Hematopoietic multipotent progenitor cell (in vitro differentiated cells): ENCODE data around the gene SEPTIN5. TPM values are rescaled to one million over a fixed set of nuclear protein-coding genes. Genes with fewer than 3 reads are reported as not detected.

Source experiments
- DNase-seq, 3 donors: peaks; one replicate each; pipeline ENCODE4 v3.0.0-alpha.2; 2011 to 2015; ENCODE audit warnings: low read depth in 2 of 3, low spot score in 2 of 3
- total RNA-seq: library from RNA; depleted of rRNA; stranded (reverse); fragments of >200 nt; gene quantifications from one replicate; pipeline ENCODE4 v1.2.3, GENCODE V29; 2012

SEPTIN5 gene
- total RNA-seq, 1 donor, result 79.4 TPM

DNA sequence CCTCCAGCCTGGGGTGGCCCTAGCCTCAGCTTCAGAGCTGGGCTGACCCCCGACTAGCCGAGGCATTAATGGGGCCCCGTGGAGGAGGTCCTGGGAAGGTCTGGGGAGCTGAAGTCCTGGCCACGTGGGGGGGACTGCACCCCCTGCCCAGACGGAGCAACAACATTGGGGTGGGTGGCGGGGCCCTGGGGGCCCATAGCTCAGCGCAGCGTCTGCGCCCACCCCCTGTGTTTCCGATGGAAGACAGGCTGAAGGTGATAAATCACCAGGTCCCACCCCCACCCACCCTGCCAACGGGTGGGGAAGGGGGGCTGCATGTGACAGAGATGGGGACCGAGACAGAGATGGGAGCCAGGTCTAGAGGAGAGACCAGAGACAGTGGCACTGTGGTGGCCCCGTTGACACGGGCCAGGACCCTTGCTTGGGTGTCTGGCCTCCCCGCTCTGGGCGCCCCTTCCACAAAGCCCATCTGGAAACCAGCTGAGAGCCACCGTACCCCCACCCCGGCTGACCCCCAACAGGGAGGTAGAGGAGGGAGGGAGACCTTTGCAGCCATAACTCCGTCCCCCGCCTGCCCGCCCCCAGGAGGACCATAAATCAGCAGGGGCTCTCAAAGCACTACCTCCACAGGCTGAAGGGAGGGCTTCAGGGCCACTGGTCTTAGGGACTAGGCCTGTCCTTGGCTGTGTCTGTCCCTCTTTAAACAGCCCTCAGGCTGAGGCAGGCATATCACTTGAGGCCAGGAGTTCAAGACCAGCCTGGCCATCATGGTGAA lies 17.2 kb downstream of the SEPTIN5 start:
- no peak for DNase-seq

DNA sequence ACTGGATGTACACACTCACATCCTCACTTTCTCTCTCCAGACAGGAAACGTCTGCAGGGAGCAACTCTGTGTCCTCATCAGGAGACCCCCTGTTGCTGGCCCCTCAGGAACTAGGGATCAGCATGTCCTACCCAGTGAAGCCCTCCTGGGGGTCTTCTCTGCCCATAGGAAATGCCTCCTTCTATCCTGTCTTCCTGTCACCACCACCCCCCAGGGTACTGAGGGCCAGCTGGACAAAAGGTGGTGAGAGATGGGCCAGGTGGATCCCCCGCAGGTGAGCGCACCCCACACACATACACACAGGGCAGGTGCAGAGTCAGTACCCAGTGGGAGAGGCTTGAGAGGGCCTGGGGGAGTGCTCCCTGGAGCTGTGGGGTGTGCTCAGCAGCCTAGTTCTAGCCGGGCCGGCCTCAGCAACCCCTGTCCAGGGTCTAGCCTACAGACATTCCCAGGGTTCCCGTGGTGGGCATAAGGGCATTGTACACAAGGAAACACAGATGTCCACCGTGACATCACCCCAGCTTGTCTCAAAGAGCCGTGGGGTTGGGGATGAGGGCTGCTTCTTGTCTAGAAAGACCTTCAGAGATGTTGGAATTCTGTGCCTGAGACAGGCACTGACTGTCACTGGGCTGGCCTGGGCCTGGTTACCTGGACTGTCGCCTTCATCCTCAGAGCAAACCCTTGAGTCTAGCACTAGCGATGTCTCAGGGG lies 18.3 kb downstream of the SEPTIN5 start:
- DNase-seq, result no peak

DNA sequence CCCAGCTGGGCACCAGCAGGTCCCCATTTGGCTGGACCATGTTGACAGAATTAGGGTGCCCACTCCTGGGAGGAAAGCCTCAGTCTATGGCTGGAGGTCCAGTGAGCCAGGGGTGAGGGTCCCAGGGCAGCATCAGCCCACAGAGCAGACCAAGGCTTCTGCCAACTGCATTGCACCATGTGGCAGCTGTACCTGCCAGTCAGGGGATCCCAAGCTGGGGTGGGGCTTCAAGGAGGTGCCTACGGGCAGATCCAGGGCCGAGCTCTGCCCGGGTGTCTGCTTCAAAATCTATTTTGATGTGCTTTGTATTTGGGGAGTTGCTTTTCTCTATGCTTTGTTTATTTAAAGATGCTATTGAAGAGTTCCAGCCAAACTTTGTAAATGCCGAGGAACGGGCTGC lies 19.5 kb downstream of the SEPTIN5 start:
- DNase-seq, result no peak

DNA sequence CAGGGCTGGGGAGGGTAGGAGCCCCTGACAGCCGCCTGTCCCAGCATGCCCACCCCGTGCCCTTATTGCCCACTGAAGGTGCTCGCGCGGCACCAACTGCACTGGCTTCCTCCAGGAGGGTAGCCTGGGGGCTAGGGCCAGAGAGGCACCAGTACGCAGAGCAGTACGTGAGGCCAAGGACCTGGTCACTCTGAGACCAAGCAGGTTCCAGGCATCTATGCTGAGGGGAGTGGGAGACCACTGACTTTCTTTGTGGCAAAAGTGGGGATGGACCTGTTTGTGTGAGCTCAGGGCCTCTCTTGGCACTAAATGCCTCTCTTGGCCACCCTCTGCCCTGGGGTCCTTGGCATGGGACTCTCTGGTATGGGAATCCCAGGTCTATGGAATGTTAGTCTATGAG lies 19.9 kb downstream of the SEPTIN5 start:
- DNase-seq, result no peak

DNA sequence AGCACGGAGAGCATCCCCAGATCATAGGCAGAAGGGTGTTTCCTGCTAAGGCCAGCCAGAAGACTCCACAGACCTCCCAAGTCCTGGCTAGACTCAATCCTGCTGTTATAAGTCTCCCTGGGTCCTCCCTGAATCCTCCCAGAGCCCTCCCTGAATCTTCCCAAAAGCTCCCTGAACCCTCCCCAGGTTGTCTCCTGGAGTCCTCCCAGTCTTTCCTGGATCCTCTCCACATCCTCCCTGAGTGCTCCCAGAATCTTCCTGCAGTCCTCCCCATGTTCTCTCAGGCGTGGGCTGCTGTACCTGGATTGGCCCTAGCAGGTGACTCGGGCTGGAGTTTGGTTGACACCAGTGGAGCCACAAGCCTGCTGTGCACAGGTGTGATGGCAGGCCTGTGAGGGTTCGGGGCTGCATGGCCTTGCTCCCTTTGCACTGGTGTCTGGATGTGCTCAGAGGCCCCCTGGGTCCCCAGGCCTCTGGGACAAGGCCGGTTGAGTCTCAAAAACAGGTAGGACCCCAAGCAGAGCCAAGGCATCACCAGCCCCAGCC lies 20.6 kb downstream of the SEPTIN5 start:
- no peak for DNase-seq

DNA sequence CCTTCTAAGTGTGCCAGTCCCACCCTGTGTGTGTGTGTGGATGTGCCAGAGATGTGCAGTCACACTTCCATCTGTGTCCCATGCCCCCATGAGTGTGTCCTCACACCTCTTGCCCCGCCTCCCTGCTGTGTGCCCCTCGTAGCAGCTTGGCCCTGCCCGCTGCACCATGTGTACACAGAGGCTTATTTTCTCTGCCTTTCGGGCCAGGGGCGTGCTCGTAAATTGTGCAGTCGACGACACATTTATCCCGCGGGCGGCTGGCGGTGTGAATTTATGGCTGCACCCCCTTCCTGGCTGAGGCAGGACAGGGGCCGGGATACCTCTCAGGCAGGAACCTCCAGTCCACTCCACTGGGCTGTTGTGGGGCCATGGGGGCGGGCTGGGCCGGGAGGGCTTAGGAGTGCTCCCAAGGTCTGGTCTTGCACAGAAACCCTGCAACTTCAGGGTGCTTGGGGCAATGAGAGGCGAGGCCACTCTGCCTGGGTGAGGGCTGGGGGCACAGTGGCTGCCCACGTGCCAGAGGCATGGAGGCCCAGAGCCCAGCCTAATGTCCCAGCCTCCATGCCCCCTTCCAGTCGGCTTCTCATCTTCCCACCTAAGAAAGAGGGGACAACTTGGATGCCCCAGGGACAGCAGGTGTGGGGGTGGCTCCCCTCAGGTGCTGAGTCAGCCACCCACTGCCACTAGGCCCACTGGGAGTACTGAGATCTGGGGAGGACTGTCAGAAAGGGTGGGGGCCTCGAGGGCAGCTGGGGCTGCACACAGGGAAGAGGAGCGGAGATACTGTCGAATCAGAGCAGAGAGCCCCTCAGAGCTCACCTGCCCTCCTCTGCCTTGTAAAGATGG lies 21.6 kb downstream of the SEPTIN5 start:
- DNase-seq, result no peak

DNA sequence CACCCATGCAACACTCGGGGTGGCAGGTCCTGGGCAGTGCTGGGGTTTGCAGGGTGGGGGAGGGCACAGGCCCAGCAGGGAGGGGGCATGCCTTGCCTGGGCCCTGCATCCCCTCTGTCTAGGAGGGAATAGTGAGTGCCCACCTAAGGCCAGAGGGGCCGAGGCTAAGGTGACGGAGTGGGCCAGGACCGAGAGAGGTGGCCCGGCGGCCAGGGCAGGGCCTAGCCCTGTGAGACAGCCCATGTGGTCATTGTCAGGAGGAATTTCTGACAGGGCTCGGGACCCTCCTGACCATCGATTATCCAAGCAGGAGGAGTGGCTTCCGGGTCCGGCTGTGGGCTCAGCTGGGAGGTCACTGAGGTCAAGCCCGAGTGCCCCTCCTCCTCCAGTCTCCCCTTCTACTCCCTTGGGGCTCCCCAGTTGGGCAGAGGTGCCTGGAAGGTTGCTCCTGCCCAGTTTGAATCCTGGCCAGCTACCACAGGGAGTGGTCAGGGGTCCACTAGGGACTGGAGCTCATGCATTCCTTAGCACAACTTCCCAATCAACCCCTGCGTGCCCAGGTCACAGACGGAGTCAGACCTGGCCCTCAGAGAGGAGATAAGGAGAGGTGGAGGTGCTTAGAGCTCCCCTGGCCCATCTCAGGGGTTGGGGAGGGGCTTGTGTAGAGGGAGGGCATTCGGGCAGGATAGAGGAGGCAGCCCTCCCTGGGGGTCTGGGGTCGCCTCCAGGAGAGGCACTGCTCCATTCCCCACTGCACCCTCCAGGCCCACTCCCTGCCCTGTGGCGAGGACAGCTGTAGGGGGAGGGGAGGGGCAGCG lies 23.8 kb downstream of the SEPTIN5 start:
- no peak for DNase-seq

DNA sequence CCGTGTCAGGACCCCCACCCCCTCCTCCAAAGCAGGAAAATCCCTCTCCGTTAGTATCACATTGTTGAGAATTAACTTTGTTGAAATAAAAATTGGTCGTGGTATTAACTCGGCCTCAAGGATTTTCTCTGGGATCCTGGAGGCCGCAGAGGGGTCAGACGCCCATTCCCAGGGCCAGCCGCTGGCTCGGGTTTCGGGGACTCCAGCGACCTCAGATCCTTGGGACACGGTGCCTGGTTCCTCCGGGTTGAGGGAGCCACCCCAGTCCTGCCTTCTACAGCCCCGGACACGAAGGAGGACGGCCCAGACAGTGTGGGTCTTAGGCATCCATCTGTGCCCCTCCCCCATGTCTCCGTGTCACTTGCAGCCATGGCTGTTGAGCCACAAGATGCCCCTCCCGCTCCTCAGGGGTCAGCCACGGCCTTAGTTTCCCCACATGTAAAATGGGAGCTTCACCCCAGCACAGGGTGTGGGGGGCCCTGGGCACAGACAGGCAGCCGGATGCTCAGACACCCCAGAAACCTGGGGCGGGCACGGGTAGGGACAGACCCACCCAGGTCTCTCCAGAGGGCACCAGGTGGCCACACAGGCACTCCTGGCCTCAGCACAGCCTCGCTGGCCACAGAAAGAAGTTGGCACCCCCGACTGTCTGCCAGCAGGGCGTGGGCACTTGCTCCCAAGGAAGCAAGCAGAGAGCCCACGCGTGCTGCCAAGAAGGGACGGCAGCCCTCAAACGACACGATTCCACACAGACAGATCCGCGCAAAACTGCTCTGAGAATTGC lies 24.6 kb downstream of the SEPTIN5 start:
- no peak for DNase-seq

DNA sequence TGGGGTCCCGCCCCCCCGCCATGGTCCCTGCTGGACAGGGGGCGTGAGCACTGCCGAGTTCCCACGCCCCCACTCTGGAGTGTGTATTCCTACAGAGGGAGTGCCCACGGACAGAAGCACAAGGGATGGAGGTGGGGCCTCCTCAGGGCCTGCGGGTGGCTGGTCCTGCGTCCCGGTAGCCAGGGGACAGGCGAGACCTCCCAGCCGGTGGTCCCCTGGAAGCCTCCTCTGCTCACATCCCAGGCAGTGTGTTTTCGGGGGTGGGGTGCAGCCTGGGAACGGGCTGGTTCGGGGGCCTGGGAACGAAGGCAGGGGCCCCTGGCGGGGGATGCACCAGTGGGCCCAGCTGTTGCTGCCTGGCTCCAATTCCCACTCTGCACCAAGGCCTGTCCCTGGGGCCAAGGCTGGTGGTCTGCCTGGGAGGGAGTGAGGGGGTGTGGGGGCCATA lies 25.2 kb downstream of the SEPTIN5 start:
- no peak for DNase-seq

DNA sequence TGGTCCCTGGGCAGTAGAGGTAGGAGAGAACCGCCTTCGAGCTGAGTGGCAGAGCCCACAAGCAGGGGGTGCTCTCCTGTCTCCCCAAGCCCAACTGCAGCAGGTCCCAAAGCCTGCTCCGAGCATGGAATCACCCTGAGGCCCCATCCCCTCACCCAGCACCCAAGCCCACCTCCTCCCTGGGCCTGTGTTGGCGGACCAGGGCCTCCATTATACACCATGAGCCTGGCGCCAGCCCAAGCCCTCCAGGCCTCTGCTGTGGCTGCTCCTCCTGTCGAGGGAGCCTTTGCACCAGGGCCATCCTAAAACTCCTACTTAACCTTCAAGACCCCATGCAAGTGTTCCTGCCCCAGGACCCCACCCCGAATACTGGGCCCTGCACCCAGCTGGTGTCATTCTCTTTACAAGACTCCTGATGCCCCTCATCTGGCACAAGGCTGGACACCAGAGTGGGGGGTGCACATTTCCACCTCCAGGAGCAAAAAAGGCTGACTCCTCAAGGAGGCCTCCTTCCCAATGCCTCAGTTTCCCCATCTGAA lies 25.7 kb downstream of the SEPTIN5 start:
- no peak for DNase-seq

DNA sequence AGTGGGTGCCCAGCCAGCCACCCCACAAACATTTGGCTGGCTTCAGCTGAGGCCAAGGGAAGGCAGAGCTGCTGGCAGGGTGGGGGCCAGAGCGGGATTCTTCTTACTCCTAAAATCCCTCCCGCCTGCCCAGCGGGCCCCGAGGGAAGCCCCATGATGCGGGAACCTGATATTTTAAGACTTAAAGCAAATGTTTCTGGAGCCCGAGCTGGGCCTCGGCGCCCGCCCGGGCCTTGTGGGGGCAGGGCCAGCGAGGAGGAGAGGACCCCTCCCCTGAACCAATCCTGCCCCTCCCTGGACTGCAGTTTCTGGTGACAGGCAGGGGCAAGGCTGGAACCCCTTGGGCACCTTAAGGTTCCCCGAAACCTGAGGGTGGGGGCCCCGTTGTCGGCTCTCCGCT lies 26.3 kb downstream of the SEPTIN5 start:
- DNase-seq, result no peak

DNA sequence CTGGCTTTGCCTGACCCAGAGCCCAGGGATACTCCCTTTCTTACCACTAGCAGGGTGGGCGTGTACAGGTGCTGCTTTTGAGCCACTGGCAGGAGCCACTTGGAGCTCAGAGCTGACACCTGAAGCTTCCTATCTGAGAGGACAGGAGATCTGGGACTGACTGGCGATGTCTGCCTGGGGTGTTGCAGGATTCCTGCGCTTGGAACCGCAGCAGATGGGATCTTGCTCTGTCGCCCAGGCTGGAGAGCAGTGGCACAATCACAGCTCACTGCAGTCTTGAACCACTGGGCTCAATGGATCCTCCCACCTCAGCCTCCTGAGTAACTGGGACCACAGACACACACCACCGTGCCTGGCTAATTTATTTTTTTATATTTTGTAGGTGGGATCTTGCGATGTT lies 26.8 kb downstream of the SEPTIN5 start:
- DNase-seq, result no peak

DNA sequence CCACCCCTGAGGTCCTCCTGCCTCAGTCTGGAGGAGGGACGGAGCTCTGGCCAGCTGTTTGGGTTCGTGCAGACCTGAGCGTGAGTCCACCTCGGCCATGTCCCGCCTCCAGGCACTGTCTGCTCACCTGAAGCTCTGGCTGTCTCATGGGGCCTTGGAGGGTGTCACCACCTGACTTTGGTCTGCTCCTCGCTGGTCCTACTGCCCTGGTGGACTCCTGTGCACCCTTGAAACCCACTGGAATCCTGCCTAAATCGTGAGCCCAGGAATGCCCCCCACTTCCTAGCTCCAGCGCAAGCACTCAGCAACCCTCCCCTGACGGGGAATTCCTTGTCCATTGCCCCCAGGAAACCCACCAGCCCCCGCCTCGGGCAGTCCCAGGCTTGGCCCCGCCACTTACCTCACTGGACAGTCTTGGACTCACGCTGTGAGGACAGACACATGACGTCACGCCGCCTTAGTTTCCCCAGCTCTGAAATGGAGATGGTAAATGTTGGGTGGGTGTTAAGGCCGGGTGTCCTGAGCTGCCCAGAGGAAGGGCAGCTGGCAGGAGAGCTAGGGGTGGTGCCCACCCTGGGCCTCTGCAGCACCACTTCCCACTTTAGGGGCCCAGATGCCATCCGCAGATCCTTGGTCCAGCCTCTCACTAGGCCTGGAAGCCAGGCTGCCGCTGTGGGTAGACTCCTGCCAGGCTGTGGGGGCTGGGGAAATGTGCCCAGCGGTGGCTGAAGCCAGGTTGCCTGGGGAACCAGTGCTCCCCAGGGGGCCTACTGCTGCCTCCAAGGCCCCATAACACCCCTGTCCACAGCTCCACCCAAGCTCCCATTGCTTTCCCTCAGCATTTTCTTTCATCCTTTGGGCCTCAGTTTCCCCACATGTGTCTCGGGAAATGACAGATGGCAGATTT lies 28.1 kb downstream of the SEPTIN5 start:
- no peak for DNase-seq

DNA sequence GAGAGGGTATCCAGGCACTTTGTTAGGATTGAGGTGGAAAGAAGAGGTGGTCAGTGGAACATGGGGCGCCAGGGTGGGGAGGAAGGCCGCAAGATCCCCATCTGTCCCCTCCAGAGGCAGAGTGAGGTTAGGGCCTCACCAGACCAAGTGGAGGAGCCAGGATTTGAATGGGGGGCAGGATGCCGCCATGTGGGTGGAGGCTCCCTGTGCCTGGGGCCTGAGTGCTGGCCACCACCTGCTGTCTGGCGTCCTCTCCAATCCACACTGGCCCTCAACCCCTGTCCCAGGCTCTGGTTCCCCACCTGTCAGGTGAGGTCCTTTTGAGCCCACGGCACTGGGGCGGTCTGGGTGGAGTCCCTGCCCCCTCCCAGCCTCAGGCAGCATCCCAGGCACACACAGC lies 28.8 kb downstream of the SEPTIN5 start:
- DNase-seq, result no peak

DNA sequence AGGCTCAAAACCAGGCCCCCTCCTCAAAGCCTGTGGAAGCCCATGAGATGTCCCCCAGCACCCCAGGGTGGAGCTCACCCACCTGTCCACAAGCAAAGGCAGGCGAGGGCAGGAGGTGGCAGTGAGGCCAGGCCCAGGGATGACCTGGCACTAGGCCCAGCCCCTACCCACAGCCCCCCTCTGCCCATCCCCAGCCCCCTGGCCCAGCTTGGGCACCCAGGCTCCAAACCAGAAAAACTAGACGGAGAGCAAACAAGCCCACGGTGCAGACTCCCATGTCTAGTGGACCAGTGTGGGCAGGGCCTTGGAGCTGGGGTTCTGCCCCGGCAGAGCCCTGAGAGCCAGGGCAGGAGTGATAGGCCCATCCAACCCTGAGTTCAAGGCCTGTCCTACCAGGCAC lies 29.3 kb downstream of the SEPTIN5 start:
- DNase-seq, result no peak

DNA sequence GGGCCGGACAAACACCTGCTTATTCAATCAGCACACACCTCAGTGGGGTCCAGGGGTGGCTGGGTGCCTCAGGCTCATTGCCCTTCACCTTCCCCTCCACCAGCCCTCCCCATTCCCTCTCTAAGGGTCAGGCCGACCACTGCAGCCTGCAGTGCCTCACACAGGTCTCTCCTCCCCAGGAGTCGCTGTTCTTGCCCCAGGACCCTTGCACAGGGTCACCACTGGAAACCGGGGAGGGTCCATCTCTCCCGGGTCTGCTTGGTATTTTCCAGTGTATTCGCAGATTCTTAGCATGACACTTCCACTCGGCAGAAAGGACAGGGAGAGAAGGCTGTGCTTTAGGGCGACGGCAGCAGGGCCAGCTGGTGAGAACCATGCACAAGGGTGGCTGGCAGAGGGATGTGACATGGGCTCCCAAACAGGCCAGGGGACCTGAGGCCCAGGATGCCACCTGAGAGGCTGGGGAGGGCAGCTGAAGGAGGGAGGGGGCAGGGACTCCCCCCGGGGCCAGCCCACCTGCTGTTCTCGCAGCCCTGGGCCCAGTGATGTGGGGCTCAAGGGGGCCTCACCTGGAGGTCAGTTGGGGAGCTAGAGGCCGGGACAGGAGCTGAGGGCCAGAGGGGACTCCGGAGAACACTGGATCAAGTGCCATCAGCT lies 30.2 kb downstream of the SEPTIN5 start:
- no peak for DNase-seq
